ENCODE measurements around the gene CUL9.

Gene CUL9

GRCh38 chr6:43220439-43220951 lies 38.5 kb downstream of the CUL9 start:
- no peak for DNase-seq
- intact Hi-C loops (cut with DNase I) = no loop called here

DNA sequence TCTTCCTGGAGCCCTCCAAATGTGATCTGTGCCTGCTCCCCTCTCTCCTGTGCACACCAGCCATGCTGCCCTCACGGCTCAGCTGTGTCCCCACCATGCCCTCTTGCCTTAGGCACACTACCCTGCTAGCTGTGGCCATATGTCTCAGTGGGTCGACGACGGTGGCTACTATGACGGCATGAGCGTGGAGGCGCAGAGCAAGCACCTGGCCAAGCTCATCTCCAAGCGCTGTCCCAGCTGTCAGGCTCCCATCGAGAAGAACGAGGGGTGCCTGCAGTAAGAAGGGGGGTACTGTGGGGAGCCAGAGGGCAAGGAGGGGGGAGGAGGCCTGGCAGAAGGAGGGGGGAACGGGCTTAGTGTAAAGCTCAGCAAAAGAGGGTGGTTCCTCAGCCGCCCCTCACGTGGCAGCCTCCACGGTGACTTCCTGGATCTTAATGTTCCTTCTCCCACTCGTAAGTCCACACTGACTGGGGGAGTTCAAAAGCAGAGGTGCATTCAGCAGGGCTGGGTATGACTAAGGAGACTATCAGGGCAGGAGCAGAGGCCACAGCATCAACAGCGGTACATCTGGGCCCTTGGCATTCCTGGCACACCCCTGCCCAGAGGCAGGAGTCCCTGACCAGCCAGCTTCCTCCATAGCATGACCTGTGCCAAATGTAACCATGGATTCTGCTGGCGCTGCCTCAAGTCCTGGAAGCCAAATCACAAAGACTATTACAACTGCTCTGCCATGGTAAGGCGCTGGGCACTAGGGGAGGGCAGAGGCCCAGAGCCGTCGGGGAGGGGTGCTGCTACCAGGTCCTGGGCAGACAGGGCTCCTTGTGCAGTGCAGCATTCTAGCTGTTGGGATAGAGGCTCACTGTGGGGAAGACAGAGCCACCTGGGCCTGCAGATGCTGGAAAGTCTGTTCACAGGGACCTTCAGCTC lies 39.3 kb downstream of the CUL9 start:
- intact Hi-C loops (cut with DNase I) = no loop called here
- peak in 30 of 42 donors; percentile 14 to 66 (median 43) for DNase-seq

GRCh38 chr6:43222418-43223059 lies 40.5 kb downstream of the CUL9 start:
- intact Hi-C loops (cut with DNase I) = no loop called here
- no peak for DNase-seq

- no peak for DNase-seq
- intact Hi-C loops (cut with DNase I) = no loop called here
Observed at GRCh38 chr6:43223175-43223574, 41.2 kb downstream of the CUL9 start.

DNA sequence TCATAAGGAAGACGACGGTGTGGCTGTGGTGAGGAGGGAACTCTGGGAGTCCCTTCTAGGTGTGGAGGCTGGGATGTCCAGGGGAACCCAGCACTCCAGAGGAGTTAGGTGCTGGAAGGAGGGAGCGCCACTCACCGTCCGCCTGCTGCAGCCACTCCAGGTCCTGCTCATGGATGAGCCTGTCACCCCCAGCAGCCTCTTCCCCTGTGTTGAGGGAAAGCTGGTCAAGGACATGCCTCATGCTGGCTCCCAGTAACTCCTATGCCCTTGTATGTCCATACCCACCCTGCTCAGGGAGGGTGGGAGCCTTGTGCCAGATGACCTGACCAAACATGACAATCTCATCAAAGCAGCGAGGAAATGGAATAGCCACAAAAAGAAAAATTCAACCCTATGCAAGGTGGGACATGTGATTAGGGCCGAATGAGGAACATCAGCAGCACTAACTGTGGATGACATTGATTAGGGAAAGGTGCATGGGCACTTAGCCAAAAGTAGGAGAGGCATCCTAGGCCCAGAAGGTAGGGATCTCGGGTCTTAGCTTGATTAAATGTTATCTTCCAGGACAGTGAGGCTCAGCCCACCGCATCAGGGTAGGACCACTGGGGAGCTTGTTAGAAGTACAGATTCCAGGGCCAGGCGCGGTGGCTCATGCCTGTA lies 44.3 kb downstream of the CUL9 start:
- intact Hi-C loops (cut with DNase I) = no loop called here
- peak in 2 of 42 donors; percentile 5 to 7 for DNase-seq

GRCh38 chr6:43228951-43229802 lies 47.2 kb downstream of the CUL9 start, which contains the start of gene DNPH1:
Gene DNPH1, minus strand, starts transcription at chr6:43229481. Its CDS starts 25 bp downstream, at chr6:43229456.
- intact Hi-C loops (cut with DNase I) = no loop called here
- peak; percentile 48 to 93 (median 84) for DNase-seq

DNA sequence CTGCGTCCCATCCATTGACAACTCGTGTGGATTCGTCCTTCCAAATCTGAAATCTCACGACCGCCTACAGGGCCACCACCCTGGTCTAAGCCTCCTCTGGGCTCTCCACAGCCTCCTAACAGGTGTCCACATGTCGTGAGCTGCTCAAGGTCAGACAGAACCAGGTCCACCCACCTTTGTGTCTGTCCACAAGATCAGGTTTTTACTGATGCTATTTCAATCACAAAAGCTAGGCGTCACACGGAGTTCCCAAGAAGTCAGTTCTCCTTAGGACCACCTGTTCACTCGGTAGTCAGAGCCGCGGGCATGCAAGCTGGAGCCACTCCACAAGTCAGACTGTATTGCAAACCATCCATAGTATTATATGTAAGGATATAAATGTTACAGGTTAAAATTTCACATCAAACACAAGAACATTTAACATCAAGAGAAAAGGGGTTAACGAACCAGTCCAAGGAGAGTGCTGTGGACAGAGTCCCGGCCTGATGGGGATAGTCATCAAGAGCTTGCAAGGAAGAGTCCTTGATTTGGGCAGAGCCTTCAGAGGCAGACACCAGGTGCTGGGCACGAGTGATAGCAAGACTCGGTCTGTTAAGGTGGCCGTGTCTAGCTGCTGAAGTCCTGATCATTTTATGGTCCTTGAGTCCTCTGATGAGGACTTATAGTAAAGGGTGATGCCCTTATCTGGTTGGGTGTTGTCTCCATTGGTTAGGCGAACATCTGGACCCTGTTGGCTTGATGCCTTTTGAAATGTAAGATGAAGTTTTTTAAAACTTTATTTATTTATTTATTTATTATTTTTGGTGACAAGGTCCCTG lies 48.0 kb downstream of the CUL9 start:
- no peak for DNase-seq
- intact Hi-C loops (cut with DNase I) = no loop called here

GRCh38 chr6:43231053-43231452 lies 49.1 kb downstream of the CUL9 start:
- peak in 1 of 42 donors; percentile 4 for DNase-seq
- intact Hi-C loops (cut with DNase I) = no loop called here

GRCh38 chr6:43231735-43232450 lies 49.9 kb downstream of the CUL9 start:
- intact Hi-C loops (cut with DNase I) = no loop called here
- DNase-seq = peak in 1 of 42 donors; percentile 3

- intact Hi-C loops (cut with DNase I) = no loop called here
- DNase-seq = no peak
Observed at GRCh38 chr6:43235841-43236240, 53.8 kb downstream of the CUL9 start.

- DNase-seq = no peak
- intact Hi-C loops (cut with DNase I) = no loop called here
Observed at GRCh38 chr6:43239054-43239453, 57.1 kb downstream of the CUL9 start.

DNA sequence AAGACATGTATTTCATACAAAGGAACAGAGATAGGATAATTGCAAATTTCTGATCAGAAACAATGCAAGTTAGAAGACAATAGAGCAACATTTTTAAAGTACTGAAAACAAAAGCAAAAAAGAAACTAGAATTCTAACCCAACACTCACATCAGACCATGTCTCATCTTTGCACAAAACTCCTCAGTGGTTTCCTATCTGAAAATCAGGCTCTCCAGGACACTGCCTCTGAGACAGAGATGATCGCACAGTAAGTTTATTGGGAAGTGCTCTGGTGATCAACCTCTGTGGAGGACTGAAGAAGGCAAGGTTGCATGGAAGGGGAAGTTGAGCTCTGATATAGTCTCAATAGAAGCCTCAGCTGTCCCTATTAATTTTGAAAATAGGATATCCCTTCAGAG lies 59.0 kb downstream of the CUL9 start:
- intact Hi-C loops (cut with DNase I) = loop anchor here (10.0 kb wide), 1 partner anchor 124 kb away; the partner anchor contains the start of gene ZNF318
- DNase-seq = no peak

GRCh38 chr6:43241446-43241845 lies 59.5 kb downstream of the CUL9 start:
- no peak for DNase-seq
- intact Hi-C loops (cut with DNase I) = loop anchor here (10.0 kb wide), 1 partner anchor 123 kb away; the partner anchor contains the start of gene ZNF318

DNA sequence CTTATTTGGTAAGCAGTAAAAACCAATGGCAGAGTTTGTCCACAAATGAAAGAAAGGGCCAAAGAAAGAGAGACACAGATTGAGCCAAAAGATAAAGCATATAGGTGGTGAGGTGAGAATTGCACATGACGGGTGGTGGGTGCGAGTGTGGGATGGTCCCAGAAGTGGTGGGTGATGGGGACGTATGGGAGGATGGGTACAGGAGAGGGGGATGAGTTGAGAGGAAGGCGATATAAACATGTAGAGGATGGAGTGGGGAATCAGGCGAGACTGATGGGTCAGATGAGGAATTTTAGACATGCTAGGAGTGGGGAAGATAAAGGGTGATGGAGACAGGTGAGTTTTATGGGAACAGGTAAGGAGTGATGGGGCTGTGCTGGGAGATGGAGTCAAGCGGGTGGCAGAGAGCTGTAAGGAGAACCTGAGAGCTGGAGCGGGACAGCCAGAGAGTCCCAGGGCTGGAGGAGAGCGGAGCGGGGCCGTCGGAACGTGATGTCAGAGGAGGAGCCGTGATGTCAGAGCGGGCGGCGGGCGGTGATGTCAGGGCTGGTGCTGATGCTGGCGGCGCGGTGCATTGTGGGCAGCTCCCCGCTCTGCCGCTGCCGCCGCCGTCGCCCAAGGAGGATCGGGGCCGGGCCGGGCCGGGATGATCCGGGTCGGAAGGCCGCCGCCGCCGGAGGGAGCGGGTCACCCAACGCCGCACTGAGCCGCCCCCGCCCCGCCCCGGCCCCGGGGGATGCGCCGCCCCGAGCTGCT lies 61.1 kb downstream of the CUL9 start, which contains the start of gene TTBK1:
Gene TTBK1 (plus strand): TSS at position 574 of the 756 bp plus-strand sequence. CDS start 3,180 bp downstream, outside the sequence.
- peak; percentile 31 to 92 (median 77) for DNase-seq
- intact Hi-C loops (cut with DNase I) = loop anchor here (10.0 kb wide), 1 partner anchor 122 kb away; the partner anchor contains the start of gene ZNF318

DNA sequence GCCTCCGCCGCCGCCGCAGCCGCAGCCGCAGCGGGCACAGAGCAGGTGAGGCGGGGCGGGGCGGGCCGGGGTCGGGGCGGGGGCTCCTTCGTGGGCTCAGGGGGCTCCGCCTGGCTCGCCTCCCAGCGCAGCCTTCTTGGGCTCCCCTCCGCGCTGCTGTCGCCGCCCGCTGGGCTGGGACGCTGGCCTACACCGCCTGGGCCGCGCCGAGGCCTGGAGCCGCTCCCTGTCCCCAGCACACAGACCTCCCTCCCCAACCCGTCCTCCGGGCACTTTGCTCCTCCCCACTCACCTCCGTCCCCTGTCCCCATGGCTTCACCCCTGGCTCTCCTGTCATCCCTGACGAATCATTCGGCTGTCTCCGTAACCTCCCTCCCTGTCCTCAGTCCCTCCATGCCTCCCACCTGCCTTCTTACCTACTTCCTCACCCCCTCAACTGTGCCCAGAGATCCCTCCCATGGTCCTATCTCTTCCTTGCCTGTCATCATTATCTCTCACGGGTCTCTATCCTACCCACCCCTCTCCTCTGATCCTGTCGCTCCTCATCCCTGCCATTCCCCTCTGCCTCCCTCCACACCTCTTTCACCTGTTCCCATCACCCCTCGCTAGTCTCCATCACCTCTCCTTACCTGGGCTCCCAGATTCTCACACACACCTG lies 61.8 kb downstream of the CUL9 start:
- intact Hi-C loops (cut with DNase I) = loop anchor here (10.0 kb wide), 1 partner anchor 121 kb away; the partner anchor contains the start of gene ZNF318
- DNase-seq = peak in 1 of 42 donors; percentile 26

Measured in head of caudate nucleus (tissue), 42 donors.